H9 (cell line): Measurements from ENCODE around the gene COPE. TPM values are rescaled to one million over a fixed set of nuclear protein-coding genes. Genes with fewer than 3 reads are reported as not detected.

Experiments
- DNase-seq: peaks from one replicate; pipeline ENCODE4 v3.0.0-alpha.2; 2017
- H2AFZ ChIP-seq: one replicate; pipeline ENCODE4 v1.6.1; 2013; ENCODE audit warnings: mild to moderate bottlenecking, low read length, control low read depth, moderate library complexity
- H2AK5ac ChIP-seq: 2 replicates; pipeline ENCODE4 v1.6.1; 2013; ENCODE audit warnings: low read length, control low read depth, mixed read lengths; ENCODE audit not compliant: insufficient read length
- H2BK120ac ChIP-seq: one replicate; pipeline ENCODE4 v1.6.1; 2013; ENCODE audit warnings: low read depth, mild to moderate bottlenecking, low read length, control low read depth, inconsistent platforms; ENCODE audit not compliant: poor library complexity, severe bottlenecking
- H2BK12ac ChIP-seq: 2 replicates; pipeline ENCODE4 v1.6.1; 2013; ENCODE audit warnings: low read length, control low read depth, mixed read lengths, low read depth; ENCODE audit not compliant: insufficient read length
- H2BK15ac ChIP-seq: 2 replicates; pipeline ENCODE4 v1.6.1; 2013; ENCODE audit warnings: low read depth, low read length, control low read depth
- H2BK20ac ChIP-seq: one replicate; pipeline ENCODE4 v1.6.1; 2013; ENCODE audit warnings: low read depth, mild to moderate bottlenecking, low read length, control low read depth, inconsistent platforms; ENCODE audit not compliant: poor library complexity, severe bottlenecking
- H2BK5ac ChIP-seq: 2 replicates; pipeline ENCODE4 v1.6.1; 2013; ENCODE audit warnings: low read length, control low read depth, mixed read lengths; ENCODE audit not compliant: insufficient read length
- H3K14ac ChIP-seq: 2 replicates; pipeline ENCODE4 v1.6.1; 2013; ENCODE audit warnings: low read length, control low read depth; ENCODE audit not compliant: insufficient read depth
- H3K18ac ChIP-seq: 2 replicates; pipeline ENCODE4 v1.6.1; 2013; ENCODE audit warnings: low read depth, mild to moderate bottlenecking, mixed read lengths, low read length, control low read depth; ENCODE audit not compliant: insufficient read length
- H3K23ac ChIP-seq: 2 replicates; pipeline ENCODE4 v1.6.1; 2013; ENCODE audit warnings: low read length, control low read depth, mixed read lengths, low read depth; ENCODE audit not compliant: insufficient read length
- H3K23me2 ChIP-seq: 2 replicates; pipeline ENCODE4 v1.6.1; 2013; ENCODE audit warnings: low read depth, mild to moderate bottlenecking, mixed read lengths, low read length, control low read depth; ENCODE audit not compliant: insufficient read length, poor library complexity, severe bottlenecking
- H3K27ac ChIP-seq: 2 replicates; pipeline ENCODE4 v1.5.1; 2013; ENCODE audit warnings: low read length, control low read depth, mixed read lengths, low read depth; ENCODE audit not compliant: insufficient read length
- H3K27me3 ChIP-seq: 2 replicates; pipeline ENCODE4 v1.6.1; 2013; ENCODE audit warnings: low read length, control low read depth, inconsistent platforms; ENCODE audit not compliant: insufficient read depth
- H3K4ac ChIP-seq: 2 replicates; pipeline ENCODE4 v1.6.1; 2013; ENCODE audit warnings: low read depth, mild to moderate bottlenecking, control low read depth, inconsistent platforms, low read length, moderate library complexity
- H3K4me1 ChIP-seq: 2 replicates; pipeline ENCODE4 v1.6.1; 2013; ENCODE audit warnings: low read length, control low read depth, inconsistent platforms; ENCODE audit not compliant: insufficient read depth
- H3K4me2 ChIP-seq: 2 replicates; pipeline ENCODE4 v1.6.1; 2013; ENCODE audit warnings: low read length, control low read depth, mixed read lengths; ENCODE audit not compliant: insufficient read length, insufficient read depth
- H3K56ac ChIP-seq: 2 replicates; pipeline ENCODE4 v1.6.1; 2013; ENCODE audit warnings: low read depth, mild to moderate bottlenecking, mixed read lengths, low read length, control low read depth; ENCODE audit not compliant: insufficient read length
- H3K79me1 ChIP-seq: 2 replicates; pipeline ENCODE4 v1.6.1; 2013; ENCODE audit warnings: low read depth, mild to moderate bottlenecking, moderate library complexity, low read length, control low read depth, inconsistent platforms; ENCODE audit not compliant: insufficient read depth, poor library complexity, severe bottlenecking
- H3K79me2 ChIP-seq: 2 replicates; pipeline ENCODE4 v1.6.1; 2013; ENCODE audit warnings: low read length, control low read depth, inconsistent platforms; ENCODE audit not compliant: insufficient read depth
- H3K9ac ChIP-seq: 2 replicates; pipeline ENCODE4 v1.6.1; 2013; ENCODE audit warnings: low read length, control low read depth, mixed read lengths; ENCODE audit not compliant: insufficient read length; ENCODE audit errors: extremely low read depth
- H3K9me3 ChIP-seq: one replicate; pipeline ENCODE4 v1.6.1; 2013; ENCODE audit warnings: low read depth, low read length, inconsistent platforms; ENCODE audit not compliant: control insufficient read depth
- H3T11ph ChIP-seq: one replicate; pipeline ENCODE4 v1.6.1; 2013; ENCODE audit warnings: mild to moderate bottlenecking, low read length, control low read depth, inconsistent platforms
- H4K20me1 ChIP-seq: one replicate; pipeline ENCODE4 v1.6.1; 2013; ENCODE audit not compliant: control insufficient read depth, insufficient read length, insufficient read depth
- H4K5ac ChIP-seq: 2 replicates; pipeline ENCODE4 v1.6.1; 2013; ENCODE audit warnings: low read depth, mild to moderate bottlenecking, mixed read lengths, low read length, control low read depth; ENCODE audit not compliant: insufficient read length
- H4K8ac ChIP-seq: replicated peaks from 2 replicates; pipeline ENCODE4 v1.6.1; 2013; ENCODE audit warnings: low read length, control low read depth, mixed read lengths, low read depth; ENCODE audit not compliant: insufficient read length
- H4K91ac ChIP-seq: 2 replicates; pipeline ENCODE4 v1.6.1; 2013; ENCODE audit warnings: low read depth, mild to moderate bottlenecking, moderate library complexity, mixed read lengths, low read length, control low read depth; ENCODE audit not compliant: insufficient read length
- H3K27ac Mint-ChIP-seq, 3 experiments: 2 replicates in 2 of 3; 3 replicates in 1 of 3; pipeline ENCODE4 v1.8.0; 2020 to 2021; ENCODE audit warnings: mixed read lengths in 3 of 3, mild to moderate bottlenecking in 1 of 3, moderate library complexity in 1 of 3
- H3K27me3 Mint-ChIP-seq: 2 replicates; pipeline ENCODE4 v1.8.0; 2021; ENCODE audit warnings: low read depth, mild to moderate bottlenecking, moderate library complexity, mixed read lengths
- H3K36me3 Mint-ChIP-seq, 3 experiments: 2 replicates in 2 of 3; 3 replicates in 1 of 3; pipeline ENCODE4 v1.8.0; 2020 to 2021; ENCODE audit warnings: low read depth in 3 of 3, mixed read lengths in 3 of 3; ENCODE audit not compliant: insufficient read depth in 1 of 3
- H3K4me1 Mint-ChIP-seq, 2 experiments: 2 replicates each; pipeline ENCODE4 v1.8.0; 2020; ENCODE audit warnings: mixed read lengths in 2 of 2
- H3K4me3 Mint-ChIP-seq, 2 experiments: 2 replicates in 1 of 2; 3 replicates in 1 of 2; pipeline ENCODE4 v1.8.0; 2020 to 2021; ENCODE audit warnings: mild to moderate bottlenecking in 2 of 2, mixed read lengths in 2 of 2, moderate library complexity in 1 of 2
- H3K9me3 Mint-ChIP-seq, 2 experiments: 2 replicates in 1 of 2; 3 replicates in 1 of 2; pipeline ENCODE4 v1.8.0; 2020; ENCODE audit warnings: mild to moderate bottlenecking in 2 of 2, mixed read lengths in 2 of 2, moderate library complexity in 1 of 2
- CTCF ChIP-seq: fragments of 200-600 bp; sonication (generic); conservative IDR thresholded peaks from 3 replicates; pipeline ENCODE4 v1.8.0; 2021; ENCODE audit warnings: antibody characterized with exemption, mild to moderate bottlenecking
- WGBS: extraction: QIAGEN DNeasy Blood & Tissue Kit; methylation state at CpG from one replicate; pipeline ENCODE4 v1.1.7; 2013; ENCODE audit warnings: missing lambda C conversion rate, low lambda C conversion rate, mixed read lengths; ENCODE audit not compliant: insufficient read length; ENCODE audit errors: extremely low coverage; 5-methylcytosine and 5-hydroxymethylcytosine counted together
- total RNA-seq: library from RNA; stranded (reverse); gene quantifications from 2 replicates; pipeline ENCODE4 v1.2.1, GENCODE V29; 2021

Gene COPE
- total RNA-seq, 1 experiment from 2014 or later, result 198 TPM

DNA sequence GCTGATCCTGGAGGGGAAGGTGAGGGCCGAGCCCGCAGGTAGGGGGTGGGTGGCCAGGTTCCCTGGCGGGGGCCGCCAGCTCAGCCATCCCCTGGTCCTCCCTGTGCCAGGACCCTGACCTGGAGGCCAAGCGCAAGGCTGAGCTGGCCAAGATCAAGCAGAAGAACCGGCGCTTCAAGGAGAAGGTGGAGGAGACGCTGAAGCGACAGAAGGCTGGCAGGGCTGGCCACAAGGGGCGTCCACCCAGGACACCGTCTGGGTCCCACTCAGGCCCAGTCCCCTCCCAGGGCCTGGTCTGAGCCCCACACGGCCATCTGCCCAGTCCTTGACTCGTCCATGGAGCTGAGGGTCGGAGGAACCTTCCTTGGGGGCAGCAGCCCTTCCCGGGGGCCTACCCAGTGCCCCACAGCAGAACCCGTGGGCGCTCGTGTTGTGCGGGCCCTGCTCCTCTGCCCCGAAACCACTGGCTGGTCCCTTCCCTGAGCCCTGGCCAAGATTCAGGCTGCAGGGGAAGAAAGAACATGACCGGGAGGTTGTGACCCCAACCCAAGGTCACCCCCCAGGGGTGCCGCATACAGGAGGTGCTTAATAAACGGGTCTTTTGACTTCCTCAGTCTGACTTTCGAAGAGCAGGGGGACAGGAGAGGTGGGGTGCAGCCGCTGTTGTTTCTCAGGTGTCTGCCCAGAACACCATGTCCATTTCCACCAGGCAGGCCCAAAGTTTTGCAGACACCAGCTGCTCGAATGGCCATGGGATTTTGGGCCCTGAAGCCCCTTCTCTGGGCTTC, 9.0 kb upstream of the COPE start:
- peaks cover 10 to 40% (median 39%) of the 10 kb centered on the region in 3 experiments for H3K36me3 Mint-ChIP-seq
- H2BK120ac ChIP-seq, result no peak overlapping the region

More for the DNA sequence above, 9.0 kb upstream of the COPE start:
- Histone ChIP-seq H4K8ac (no peak overlapping the region), H4K5ac (no peak overlapping the region), H3T11ph (no peak overlapping the region), H3K23me2 (peaks cover 3% of the 10 kb centered on the region), H3K79me1 (no peaks in the 10 kb centered on the region), H3K4me1 (no peaks in the 10 kb centered on the region), H3K14ac (no peak overlapping the region), H3K9ac (no peak overlapping the region), H2AFZ (no peak overlapping the region), H4K91ac (no peak overlapping the region), H3K9me3 (no peaks in the 10 kb centered on the region), H3K18ac (no peak overlapping the region), H2BK20ac (no peak overlapping the region), H3K27me3 (no peaks in the 10 kb centered on the region), H2BK12ac (no peak overlapping the region), H3K4ac (no peak overlapping the region), H2BK5ac (no peak overlapping the region), H2AK5ac (no peak overlapping the region), H3K23ac (no peak overlapping the region), H2BK15ac (no peak overlapping the region), H4K20me1 (no peaks in the 10 kb centered on the region), H3K4me2 (no peak overlapping the region), H3K56ac (no peak overlapping the region), H3K79me2 (no peaks in the 10 kb centered on the region), H3K27ac (no peak overlapping the region)
- no peak for DNase-seq
- H3K4me1 Mint-ChIP-seq, result peaks cover 4 to 5% of the 10 kb centered on the region in 2 experiments
- H3K4me3 Mint-ChIP-seq, result no peak overlapping the region
- H3K9me3 Mint-ChIP-seq, result no peaks in the 10 kb centered on the region; a peak in 1 of 5 replicates
- no peak for TF ChIP-seq CTCF
- no peak overlapping the region; a peak in 1 of 7 replicates for H3K27ac Mint-ChIP-seq
- no CpG with 5 or more reads among the region's 26 CpGs for WGBS
- no peaks in the 10 kb centered on the region for H3K27me3 Mint-ChIP-seq
